ENCODE measurements around the gene BANF1.
"Not testable (repeated sequence)": the region's sequence is repeated elsewhere in the genome, so short reads cannot be mapped to it uniquely, and the experiment has no call there.

BANF1 gene

GRCh38 chr11:66011785-66012303, 9.5 kb downstream of the BANF1 start, which contains the start of gene CST6:
Gene CST6 (plus strand): TSS chr11:66012008. CDS start chr11:66012045, 37 bp downstream.
- ATAC-seq = peak in 1 of 2 donors; percentile 22

GRCh38 chr11:66012371-66012945, 10.2 kb downstream of the BANF1 start:
- ATAC-seq = no peak

GRCh38 chr11:66012946-66013761, 10.9 kb downstream of the BANF1 start:
- ATAC-seq = no peak

GRCh38 chr11:66013762-66014100, 11.4 kb downstream of the BANF1 start:
- ATAC-seq = no peak

GRCh38 chr11:66014804-66015453, 12.6 kb downstream of the BANF1 start:
- ATAC-seq = no peak

- no peak for ATAC-seq
Observed at GRCh38 chr11:66015454-66015881, 13.2 kb downstream of the BANF1 start.

GRCh38 chr11:66015936-66016792, 13.9 kb downstream of the BANF1 start:
- no peak for ATAC-seq

GRCh38 chr11:66016793-66017177, 14.5 kb downstream of the BANF1 start:
- no peak for ATAC-seq

- ATAC-seq = no peak
Observed at GRCh38 chr11:66017321-66017720, 15.0 kb downstream of the BANF1 start.

- no peak for ATAC-seq
Observed at GRCh38 chr11:66020212-66020611, 17.9 kb downstream of the BANF1 start.

- ATAC-seq = peak in 1 of 2 donors; percentile 41
Observed at GRCh38 chr11:66020618-66021357, 18.5 kb downstream of the BANF1 start.

GRCh38 chr11:66022401-66023185, 20.3 kb downstream of the BANF1 start:
- peak; percentile 87 to 88 for ATAC-seq

- not testable (repeated sequence) for ATAC-seq
Observed at GRCh38 chr11:66023186-66023440, 20.8 kb downstream of the BANF1 start.

GRCh38 chr11:66026017-66026529, 23.8 kb downstream of the BANF1 start, which contains the start of gene CATSPER1:
Gene CATSPER1 (minus strand): TSS chr11:66026479. CDS start chr11:66026379, 100 bp downstream.
- ATAC-seq = no peak

- ATAC-seq = no peak
Observed at GRCh38 chr11:66032957-66033735, 30.8 kb downstream of the BANF1 start.

- ATAC-seq = no peak
Observed at GRCh38 chr11:66035653-66036333, 33.5 kb downstream of the BANF1 start.

GRCh38 chr11:66036334-66036710, 34.0 kb downstream of the BANF1 start:
- ATAC-seq = no peak

- ATAC-seq = no peak
Observed at GRCh38 chr11:66037327-66037726, 35.0 kb downstream of the BANF1 start.

GRCh38 chr11:66039765-66040164, 37.5 kb downstream of the BANF1 start:
- ATAC-seq = no peak
